AG10803 (cell line): Measurements from ENCODE around the gene TAL1.

Source experiments
- DNase-seq: peaks from one replicate; pipeline ENCODE4 v3.0.0; 2010; ENCODE audit warnings: low read depth
- H3K4me3 ChIP-seq: 2 replicates; pipeline ENCODE4 v1.5.1; 2011; ENCODE audit warnings: mild to moderate bottlenecking, low read length, control low read depth
- CTCF ChIP-seq: conservative IDR thresholded peaks from 2 replicates; pipeline ENCODE4 v1.5.1; 2011; ENCODE audit warnings: mild to moderate bottlenecking, low read length, control low read depth, inconsistent platforms

TAL1 gene

GRCh38 chr1:47184822-47185677, 47.0 kb downstream of the TAL1 start:
- H3K4me3 ChIP-seq: no peak overlapping the region
- no peak for DNase-seq
- TF ChIP-seq CTCF: no peak

- no peak for DNase-seq
- TF ChIP-seq CTCF: no peak
- H3K4me3 ChIP-seq: no peak overlapping the region
Measured at GRCh38 chr1:47184090-47184821, 47.8 kb downstream of the TAL1 start.

- no peak for DNase-seq
- no peak overlapping the region for H3K4me3 ChIP-seq
- TF ChIP-seq CTCF: no peak
Measured at GRCh38 chr1:47183308-47184089, 48.5 kb downstream of the TAL1 start.

- TF ChIP-seq CTCF: no peak
- no peak for DNase-seq
- no peak overlapping the region for H3K4me3 ChIP-seq
Measured at GRCh38 chr1:47182676-47183235, 49.3 kb downstream of the TAL1 start.

GRCh38 chr1:47181955-47182675, 49.9 kb downstream of the TAL1 start:
- peak; percentile 27 for DNase-seq
- no peak overlapping the region for H3K4me3 ChIP-seq
- TF ChIP-seq CTCF: no peak

GRCh38 chr1:47181095-47181954, 50.7 kb downstream of the TAL1 start:
- no peak overlapping the region for H3K4me3 ChIP-seq
- TF ChIP-seq CTCF: no peak
- no peak for DNase-seq
